AG04450 (cell line): ENCODE measurements around the gene USP16. TPM values are rescaled to one million over a fixed set of nuclear protein-coding genes. Genes with fewer than 3 reads are reported as not detected.

Experiments
- CTCF ChIA-PET: fragments of 300-600, 350-600 bp; formaldehyde crosslinking; extraction: SDS; loops from one replicate; lab custom pipeline; 2022; ENCODE audit warnings: antibody characterized with exemption, inconsistent platforms; lab: Charles Lee
- POLR2A ChIA-PET: fragments of 350-600 bp; formaldehyde crosslinking; extraction: SDS; loops from one replicate; lab custom pipeline; 2021; ENCODE audit warnings: antibody characterized with exemption, inconsistent platforms; lab: Yijun Ruan, JAX
- DNase-seq: peaks from one replicate; pipeline ENCODE4 v3.0.0-alpha.2; 2011; ENCODE audit warnings: low read depth, low spot score
- H3K27ac ChIP-seq: one replicate; pipeline ENCODE4 v1.5.1; 2012; ENCODE audit warnings: low read depth, low read length, control low read depth
- H3K27me3 ChIP-seq: one replicate; pipeline ENCODE4 v1.6.0; 2012; ENCODE audit warnings: low read length; ENCODE audit not compliant: control insufficient read depth, insufficient read depth
- H3K4me3 ChIP-seq: 2 replicates; pipeline ENCODE4 v1.5.1; 2011; ENCODE audit warnings: mild to moderate bottlenecking, low read depth, low read length, control low read depth
- H3K9me3 ChIP-seq: 2 replicates; pipeline ENCODE4 v1.5.1; 2012; ENCODE audit warnings: low read length; ENCODE audit not compliant: control insufficient read depth, insufficient read depth
- CTCF ChIP-seq: IDR thresholded peaks from 2 replicates; pipeline ENCODE4 v1.5.1; 2011; ENCODE audit warnings: low read depth, low read length, control low read depth, inconsistent platforms
- polyA plus RNA-seq: library from polyadenylated mRNA; depleted of rRNA; stranded (reverse); fragments of >200 nt; gene quantifications from 2 replicates; pipeline ENCODE4 v1.2.3, GENCODE V29; 2011

USP16 gene
- polyA plus RNA-seq, 1 experiment, result 35.6 TPM

GRCh38 chr21:28991861-28992525 lies 32.5 kb upstream of the USP16 start:
- no peak for DNase-seq
- Histone ChIP-seq H3K27me3 (no peaks in the 10 kb centered on the region), H3K27ac (peak overlapping the region; percentile 74), H3K9me3 (no peaks in the 10 kb centered on the region), H3K4me3 (peak overlapping the region; percentile 98)
- no peak for TF ChIP-seq CTCF
- POLR2A ChIA-PET, result interaction anchor here (1.2 to 1.8 kb wide), 3 partner anchors 11 to 33 kb away, joined by 4 to 41 read pairs (median 7); no protein-coding TSS in a partner anchor
- CTCF ChIA-PET, result no interaction called here

DNA sequence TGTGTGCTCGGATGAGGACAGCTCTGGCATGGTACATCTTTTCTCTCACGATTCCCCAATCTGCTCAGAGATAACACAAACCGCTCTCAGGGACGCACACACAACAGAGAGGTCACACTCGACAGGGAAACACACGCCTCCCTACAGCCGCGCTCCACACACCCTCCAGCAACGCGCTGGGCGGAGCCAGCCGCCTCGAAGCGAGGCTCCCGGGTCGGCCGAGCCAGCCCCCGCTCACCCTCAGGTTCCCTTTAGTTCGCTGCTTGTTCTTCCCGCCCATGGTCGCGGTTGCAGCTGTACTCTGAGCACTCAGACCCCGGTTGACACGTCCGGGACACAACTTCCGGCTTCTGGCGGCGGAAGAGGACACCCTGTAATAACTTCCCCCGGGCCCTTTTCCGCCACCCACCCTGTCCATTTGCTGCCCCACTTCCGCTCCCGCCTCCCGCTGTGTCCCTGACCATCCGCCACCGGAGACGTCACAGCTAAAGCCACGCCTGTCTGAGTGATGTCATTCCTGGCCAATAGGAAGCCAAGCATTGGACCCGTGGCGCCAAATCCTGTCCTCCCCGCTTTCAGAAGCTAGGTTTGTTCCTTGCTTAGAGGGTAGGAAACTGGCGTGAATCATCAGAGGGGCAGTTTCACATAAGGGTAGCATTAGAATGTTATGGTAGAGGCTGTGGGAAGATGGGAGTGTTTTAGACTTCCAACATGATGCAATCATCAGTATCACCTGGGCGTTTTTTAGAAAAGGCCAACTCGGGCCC lies 31.8 kb upstream of the USP16 start, which contains the start of gene LTN1:
Gene LTN1, minus strand, starts transcription at position 352 of the 767 bp plus-strand sequence. Its CDS starts 72 bp downstream, at position 280.
- POLR2A ChIA-PET, result interaction anchor here (0.6 to 1.8 kb wide), 5 partner anchors 10 to 81 kb away, joined by 3 to 41 read pairs (median 4); partner anchors contain the start of genes CCT8 and RWDD2B
- no peak for TF ChIP-seq CTCF
- peak within 1 kb of the TSS; percentile 98 for H3K4me3 ChIP-seq
- H3K27ac ChIP-seq, result peak within 1 kb of the TSS; percentile 84
- DNase-seq, result peak; percentile 99
- CTCF ChIA-PET, result no interaction called here
- no peaks in the 10 kb centered on the region for H3K9me3 ChIP-seq
- no peaks in the 10 kb centered on the region for H3K27me3 ChIP-seq

- TF ChIP-seq CTCF, result no peak
- Histone ChIP-seq H3K27ac (peak overlapping the region; percentile 84), H3K27me3 (no peaks in the 10 kb centered on the region), H3K4me3 (peak overlapping the region; percentile 48), H3K9me3 (no peaks in the 10 kb centered on the region)
- no peak for DNase-seq
- ChIA-PET POLR2A (interaction anchor here (0.6 to 1.8 kb wide), 5 partner anchors 10 to 81 kb away, joined by 3 to 41 read pairs (median 4); partner anchors contain the start of genes CCT8 and RWDD2B), CTCF (no interaction called here)
These were observed 31.2 kb upstream of the USP16 start for GRCh38 chr21:28993293-28993629.

DNA sequence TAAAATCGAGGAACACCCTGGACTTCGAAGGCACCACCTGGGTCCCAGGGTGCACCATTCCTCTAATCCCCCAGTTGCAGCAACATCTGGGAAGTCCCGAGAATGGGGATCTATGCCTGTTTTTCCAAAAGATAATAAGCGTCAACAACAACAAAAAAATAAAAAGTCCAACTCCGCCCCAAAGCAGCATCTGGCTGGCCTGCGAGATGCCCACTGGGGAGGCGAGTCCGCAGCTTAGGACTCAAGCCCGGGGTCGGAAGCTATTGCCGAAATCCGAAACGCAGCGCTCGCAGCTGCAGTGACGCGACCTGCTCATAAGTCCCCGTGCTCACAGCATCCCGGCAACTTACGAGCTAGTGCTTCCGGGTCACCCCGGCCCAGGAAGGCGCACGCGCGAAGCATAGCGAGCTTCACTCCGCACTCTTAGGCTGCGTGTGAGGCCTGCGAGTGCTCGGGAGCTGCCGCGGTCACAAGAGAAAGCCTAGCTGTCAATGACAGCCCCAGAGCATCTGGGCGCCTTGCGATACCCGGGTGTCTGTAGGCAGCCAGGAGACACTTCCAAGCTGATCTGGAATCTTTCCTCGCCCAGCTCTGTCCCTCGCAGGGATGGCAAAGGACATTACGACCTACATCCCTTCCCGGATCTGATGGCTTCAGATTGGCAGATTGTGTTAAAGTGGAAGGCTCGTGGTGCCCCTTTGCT lies 21.9 kb upstream of the USP16 start:
- ChIA-PET CTCF (no interaction called here), POLR2A (interaction anchor here (0.6 to 1.8 kb wide), 8 partner anchors 10 to 71 kb away, joined by 3 to 41 read pairs (median 6); partner anchors contain the start of genes CCT8, LTN1, RWDD2B and USP16)
- Histone ChIP-seq H3K27ac (peak overlapping the region; percentile 89), H3K9me3 (no peaks in the 10 kb centered on the region; the same call in 1 of the 2 replicates), H3K27me3 (no peaks in the 10 kb centered on the region), H3K4me3 (peak overlapping the region; percentile 68)
- peak; percentile 94 for DNase-seq
- no peak for TF ChIP-seq CTCF
